ENCODE results near the gene ZNF32. TPM values are rescaled to one million over a fixed set of nuclear protein-coding genes. Genes with fewer than 3 reads are reported as not detected.

ZNF32 gene
- total and polyA plus RNA-seq, 10 donors, result 26.3 to 68.8 (median 31.9) TPM

Other genes with a start within 250 kb of the ZNF32 start
- 100 to 1,000 TPM; 159 to 253 (median 206) TPM for gene HNRNPF, start 239.7 kb downstream of the ZNF32 start, total RNA-seq
- 100 to 1,000 TPM in 2 of 3 donors, 10 to 100 TPM in 1; 82.8 to 141 (median 116) TPM for gene HNRNPF, start 239.7 kb downstream of the ZNF32 start, polyA plus RNA-seq
- 10 to 100 TPM in 2 of 7 donors, 1 to 10 TPM in 5; 5.8 to 12.1 (median 7.9) TPM for gene ZNF487, start 211.8 kb downstream of the ZNF32 start, total RNA-seq
- 1 to 10 TPM; 4.9 to 9.6 (median 7.0) TPM for gene ZNF487, start 211.8 kb downstream of the ZNF32 start, polyA plus RNA-seq
- gene ZNF239, start 74.3 kb downstream of the ZNF32 start, total RNA-seq, result 1 to 10 TPM; 1.8 to 4.4 (median 3.1) TPM
- gene ZNF239, start 74.3 kb downstream of the ZNF32 start, polyA plus RNA-seq, result 1 to 10 TPM; 2.0 to 2.5 (median 2.2) TPM
- gene ZNF485, start 42.4 kb downstream of the ZNF32 start, total RNA-seq, result 1 to 10 TPM; 3.1 to 8.0 (median 5.3) TPM
- 1 to 10 TPM; 3.3 to 4.2 (median 3.5) TPM for gene ZNF485, start 42.4 kb downstream of the ZNF32 start, polyA plus RNA-seq

All from spleen (tissue), 10 donors.